Measurements from ENCODE around the gene DOCK8.

DNA sequence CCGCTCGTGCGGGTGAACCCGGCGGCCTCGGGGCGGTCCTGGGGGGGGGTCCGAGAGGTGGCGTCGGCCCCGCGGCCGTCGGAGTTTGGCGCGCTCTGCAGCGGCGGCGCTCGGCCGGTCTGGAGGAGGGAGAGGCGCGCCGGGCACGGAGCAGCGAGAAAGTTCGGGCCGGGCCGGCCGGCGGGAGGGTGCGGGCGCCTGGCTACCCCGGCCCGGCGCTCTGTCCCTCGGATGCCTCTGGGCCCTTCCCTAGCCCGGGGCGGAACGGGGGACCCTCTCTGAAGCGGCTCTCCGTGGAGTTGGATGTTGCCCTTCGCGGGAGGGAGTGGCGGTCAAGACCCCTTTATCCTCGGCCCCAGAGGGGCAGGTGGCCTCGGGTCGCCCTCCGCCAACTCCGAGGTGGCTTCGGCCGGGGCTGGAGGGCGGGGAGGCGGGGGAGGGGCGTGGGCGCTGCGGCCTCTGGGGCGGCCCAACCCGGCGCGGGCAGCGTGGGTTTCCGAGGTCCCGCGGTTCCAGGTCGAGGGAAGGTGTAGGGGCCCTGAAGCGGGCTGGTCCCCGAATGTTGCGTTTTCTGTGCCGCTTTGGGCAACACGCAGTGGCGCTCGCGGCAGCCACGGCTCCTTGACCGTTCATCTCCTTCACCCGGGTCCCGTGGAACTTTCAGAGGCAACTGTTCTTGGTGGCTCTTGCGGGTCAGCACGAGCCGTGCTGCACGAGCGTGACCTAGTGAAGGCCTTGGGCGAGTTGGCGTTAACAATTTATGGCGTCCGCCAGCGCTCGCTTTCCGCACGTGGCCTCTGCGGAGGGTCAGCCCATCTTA, 290.5 kb downstream of the DOCK8 start:
- TF ChIP-seq CTCF (IDR thresholded peaks at IDR 0.05) (no peak), POLR2A (IDR thresholded peaks at IDR 0.05) (no peak)
